Epithelial cell of umbilical artery (primary cell): ENCODE results near the gene ZNF320. TPM values are rescaled to one million over a fixed set of nuclear protein-coding genes. Genes with fewer than 3 reads are reported as not detected.

Experiments
- total RNA-seq: library from RNA; depleted of rRNA; stranded (reverse); fragments of >200 nt; gene quantifications from 2 replicates; pipeline ENCODE4 v1.2.3, GENCODE V29; 2014

Gene ZNF320
- 6.8 and 14.0 TPM in 2 replicates for total RNA-seq

DNA sequence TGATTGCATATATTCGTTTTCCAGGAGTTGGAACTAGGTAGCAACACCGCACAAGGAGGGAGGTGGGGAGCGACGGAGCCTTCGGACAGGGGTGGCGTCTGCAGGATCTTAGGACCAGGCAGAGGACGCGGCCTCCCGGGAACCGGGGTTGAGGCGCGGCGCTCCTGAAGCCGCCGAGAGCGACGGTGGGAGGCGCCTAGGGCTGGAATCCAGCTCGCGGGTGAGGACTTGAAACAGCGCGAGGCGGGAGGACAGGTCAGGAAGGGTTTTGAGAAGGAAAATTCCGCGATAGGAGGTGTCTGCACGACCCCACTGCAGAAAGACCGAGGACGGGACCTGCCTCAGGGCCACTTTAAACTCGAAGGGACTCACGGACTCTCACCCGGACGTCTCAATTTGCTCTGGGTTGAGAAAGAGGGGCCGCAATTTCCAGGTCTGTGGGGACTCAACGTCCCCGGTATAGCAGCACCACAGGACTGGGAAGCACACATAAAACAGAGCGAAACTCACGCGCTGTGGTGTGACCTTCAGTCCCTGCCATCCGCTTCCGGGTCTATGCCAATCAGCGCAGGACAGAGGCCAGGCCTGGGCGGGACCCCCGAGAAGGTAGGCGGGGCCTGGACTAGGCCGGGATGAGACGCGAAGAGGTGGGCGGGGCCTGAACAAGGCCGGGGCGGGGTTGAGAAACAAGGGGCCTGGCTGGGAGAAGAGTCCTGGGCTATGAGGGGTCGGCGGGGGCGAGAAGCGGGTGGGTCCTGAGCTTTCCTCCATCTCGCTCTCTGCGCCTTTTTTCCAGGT is at the start of gene ZNF320:
Gene ZNF320 (minus strand): TSS at position 498 of the 798 bp plus-strand sequence. CDS start 7,380 bp downstream, outside the sequence.

DNA sequence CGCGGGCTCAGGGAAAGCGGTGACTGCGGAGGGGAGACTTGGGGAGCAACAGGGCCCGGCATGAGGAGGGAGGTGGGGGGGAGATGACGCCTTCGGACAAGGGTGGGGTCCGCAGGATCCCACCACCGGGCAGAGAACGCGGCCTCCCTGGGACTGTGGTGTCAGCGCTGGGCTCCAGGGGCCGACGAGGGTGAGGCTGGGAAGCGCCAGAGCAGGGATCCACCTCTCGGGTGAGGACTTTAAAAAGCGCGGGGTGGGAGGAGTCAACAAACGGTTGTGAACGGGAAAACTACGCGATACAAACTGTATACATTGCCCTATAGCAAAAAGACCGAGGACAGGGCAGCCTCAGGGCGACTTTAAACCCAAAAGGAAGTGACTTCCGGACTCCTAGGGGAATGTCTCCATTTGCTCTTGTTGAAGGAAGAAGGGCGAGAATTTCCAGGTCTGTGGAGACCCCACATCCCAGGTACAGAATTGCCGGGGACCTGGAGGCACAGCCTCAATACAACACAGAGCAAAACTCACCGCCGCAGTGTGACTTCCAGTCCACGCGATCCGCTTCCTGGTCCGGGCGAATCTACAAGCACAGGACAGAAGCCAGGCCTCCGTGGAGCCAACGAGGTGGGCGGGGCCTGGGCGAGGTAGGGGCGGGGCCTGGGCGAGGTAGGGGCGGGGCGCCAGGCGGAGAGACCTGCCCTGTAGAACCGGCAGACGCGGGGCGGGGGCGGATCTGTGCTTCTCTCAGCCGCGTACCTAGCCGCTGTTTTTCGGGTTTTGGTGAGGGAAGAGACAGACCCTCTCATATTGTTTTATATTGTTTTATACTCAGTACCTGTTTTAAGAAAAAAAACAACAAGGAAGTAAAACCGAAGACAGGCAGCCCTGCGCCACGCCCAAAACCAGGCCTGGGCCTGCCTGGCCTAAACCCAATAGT is 25.7 kb upstream of the ZNF320 start, which contains the start of gene ZNF888:
Gene ZNF888 (minus strand): TSS at position 588 of the 937 bp plus-strand sequence. CDS start 5,555 bp downstream, outside the sequence.

GRCh38 chr19:52857378-52858191 is 39.9 kb downstream of the ZNF320 start, which contains the start of gene ZNF468:
Gene ZNF468, minus strand, starts transcription at chr19:52857619. Its CDS starts 3,347 bp downstream, at chr19:52854272.

Other genes with a start within 250 kb of the ZNF320 start
- 7.1 and 8.8 TPM in 2 replicates for gene ZNF611, start 162.6 kb downstream of the ZNF320 start, total RNA-seq
- 2.3 and 4.4 TPM in 2 replicates for gene ZNF600, start 110.8 kb downstream of the ZNF320 start, total RNA-seq
- 14.3 and 19.9 TPM in 2 replicates for gene ZNF28, start 76.0 kb downstream of the ZNF320 start, total RNA-seq
- 27.4 and 30.2 TPM in 2 replicates for gene ZNF468, start 40.0 kb downstream of the ZNF320 start, total RNA-seq
- gene ZNF888, start 25.8 kb upstream of the ZNF320 start, total RNA-seq, result 5.2 and 7.3 TPM in 2 replicates
- 11.0 and 16.4 TPM in 2 replicates for gene ZNF816, start 65.2 kb upstream of the ZNF320 start, total RNA-seq
- not detected in 2 replicates for gene ERVV-1, start 116.3 kb upstream of the ZNF320 start, total RNA-seq
- not detected in 2 replicates for gene ERVV-2, start 147.1 kb upstream of the ZNF320 start, total RNA-seq
- 16.2 and 19.8 TPM in 2 replicates for gene ZNF160, start 205.8 kb upstream of the ZNF320 start, total RNA-seq
- 0.32 TPM in 1 of 2 replicates, not detected in the other for gene ZNF415, start 235.3 kb upstream of the ZNF320 start, total RNA-seq